Kidney (tissue), 14 donors: Measurements from ENCODE around the gene GGCX. TPM values are rescaled to one million over a fixed set of nuclear protein-coding genes. Genes with fewer than 3 reads are reported as not detected.
A peak's percentile ranks its signal among the peaks of the same experiment; 100 is the strongest.

Source experiments
- DNase-seq, 5 donors: peaks; one replicate each; pipeline ENCODE4 v3.0.0-alpha.2; 2013 to 2020
- FAIRE-seq: peaks from 2 replicates; lab custom pipeline; 2012; peaks lifted over from hg19 to GRCh38; lab: Jason Lieb, UNC
- H3K27ac ChIP-seq, 2 donors: one replicate each; pipeline ENCODE4 v1.7.0; 2013; ENCODE audit warnings: low read depth in 2 of 2, low read length in 2 of 2, inconsistent platforms in 1 of 2
- H3K27me3 ChIP-seq: one replicate; pipeline ENCODE4 v1.7.1; 2013; ENCODE audit warnings: low read length, inconsistent platforms; ENCODE audit not compliant: control insufficient read depth, insufficient read depth
- H3K36me3 ChIP-seq, 3 donors: one replicate each; pipeline versions ENCODE4 v1.7.0 to v1.7.1; 2013; ENCODE audit warnings: low read length in 3 of 3, control low read depth in 1 of 3, inconsistent platforms in 1 of 3; ENCODE audit not compliant: insufficient read depth in 3 of 3, control insufficient read depth in 2 of 3
- H3K4me1 ChIP-seq, 3 donors: one replicate each; pipeline versions ENCODE4 v1.7.0 to v1.7.1; 2013; ENCODE audit warnings: low read length in 3 of 3, inconsistent platforms in 1 of 3, low read depth in 1 of 3; ENCODE audit not compliant: control insufficient read depth in 2 of 3, insufficient read depth in 2 of 3
- H3K4me3 ChIP-seq, 3 donors: one replicate each; pipeline versions ENCODE4 v1.7.0 to v1.8.1; 2013; ENCODE audit warnings: low read length in 3 of 3, control low read depth in 1 of 3, inconsistent platforms in 1 of 3
- H3K9ac ChIP-seq, 3 donors: one replicate each; pipeline versions ENCODE4 v1.7.0 to v1.7.1; 2013; ENCODE audit warnings: low read length in 3 of 3, control low read depth in 1 of 3, inconsistent platforms in 1 of 3
- H3K9me3 ChIP-seq, 3 donors: one replicate each; pipeline versions ENCODE4 v1.7.0 to v1.7.1; 2013; ENCODE audit warnings: low read length in 3 of 3, control low read depth in 1 of 3, inconsistent platforms in 1 of 3; ENCODE audit not compliant: control insufficient read depth in 2 of 3, insufficient read depth in 1 of 3
- intact Hi-C: fragments of 100-400 bp; cut with DNase I; formaldehyde crosslinking; loops from one replicate; pipeline ENCODE4 v1.11.1; 2022
- polyA plus RNA-seq: library from polyadenylated mRNA; stranded (reverse); fragments of 350-450 nt; fragmentation: Illumina TruSeq; extraction: RNeasy Lipid Tissue Mini Kit (QIAGEN cat#74804); gene quantifications from one replicate; pipeline ENCODE4 v1.2.3, GENCODE V29; 2014; ENCODE audit warnings: low read depth, low replicate concordance; ENCODE audit not compliant: insufficient read depth
- total RNA-seq: library from RNA; stranded (reverse); fragmentation: NEBNext Ultra II Directional; extraction: Animal tissue kit (Norgen Biotek cat#: 25700); gene quantifications from one replicate; pipeline ENCODE4 v1.2.1, GENCODE V29; 2021
- TF ChIP-seq, protein P1 (sequence below): IDR thresholded peaks from 3 replicates; pipeline ENCODE4 v1.5.1; 2012; ENCODE audit warnings: mild to moderate bottlenecking, moderate library complexity, borderline replicate concordance; ENCODE audit not compliant: insufficient read depth; ENCODE audit errors: extremely low read depth
- donor health status: control.
- donor health status: control.
- donor health status: control.
- donor health status: control.
- donor health status: control.
- donor health status: DM: yes; HTN: yes; CAD: no.
- donor health status: Normal renal cell carcinoma (clear cell type).

The GGCX gene
- total and polyA plus RNA-seq, 2 donors from 2014 or later, result 27.8 to 50.7 TPM

DNA sequence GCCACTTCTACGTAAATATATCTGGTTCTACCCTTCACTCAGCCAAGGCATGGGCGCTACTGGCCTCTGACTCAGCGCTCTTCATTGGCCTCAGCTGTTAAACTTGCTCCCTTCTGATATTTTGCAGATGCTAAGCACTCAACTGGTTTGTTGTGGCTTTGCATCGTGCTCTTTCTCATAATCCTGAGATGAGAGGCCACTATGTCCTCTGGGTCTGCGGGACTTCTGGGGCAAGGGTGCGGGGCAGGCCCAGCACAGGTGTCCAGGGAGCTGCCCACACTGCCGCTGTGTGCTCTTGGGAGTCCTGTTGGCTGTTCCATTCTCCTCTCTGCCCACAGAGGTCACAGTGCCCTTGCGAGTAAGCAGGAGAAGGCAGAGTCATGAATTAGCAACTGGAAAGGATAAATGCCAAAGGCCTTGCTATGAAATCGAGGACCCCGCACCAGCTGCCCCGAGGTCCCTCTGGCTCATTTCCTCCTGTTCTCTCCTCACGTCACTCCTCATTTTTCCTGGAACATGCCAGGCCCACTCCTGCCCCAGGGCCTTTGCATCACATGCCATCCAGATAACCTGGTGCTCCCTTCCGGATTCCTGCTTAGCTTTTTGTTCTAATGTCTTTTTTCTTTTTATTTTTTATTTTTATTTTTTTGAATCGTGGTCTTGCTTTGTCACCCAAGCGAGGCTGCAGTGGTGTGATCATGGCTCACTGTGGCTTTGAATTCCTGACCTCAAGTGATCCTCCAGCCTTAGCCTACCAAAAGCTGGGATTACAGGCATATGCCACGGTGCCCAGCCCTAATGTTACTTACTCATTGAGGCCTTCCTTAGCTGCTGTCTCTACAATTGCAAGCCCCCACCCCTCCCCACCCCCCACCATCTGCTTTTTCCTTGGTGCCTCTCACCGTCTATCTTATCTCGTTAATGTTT lies 57.2 kb downstream of the GGCX start:
- intact Hi-C loops, result no loop called here
- Histone ChIP-seq H3K4me3 (peak overlapping the region in 1 of 3 donors; percentile 30), H3K9ac (peak overlapping the region in 1 of 3 donors; percentile 2), H3K27me3 (no peaks in the 10 kb centered on the region), H3K27ac (peak overlapping the region; percentile 26 to 67), H3K9me3 (no peaks in the 10 kb centered on the region), H3K4me1 (peaks cover 0 to 14% (median 5%) of the 10 kb centered on the region in 3 donors), H3K36me3 (no peaks in the 10 kb centered on the region)
- FAIRE-seq (no peak), DNase-seq (no peak)
- TF ChIP-seq, protein P1, sequence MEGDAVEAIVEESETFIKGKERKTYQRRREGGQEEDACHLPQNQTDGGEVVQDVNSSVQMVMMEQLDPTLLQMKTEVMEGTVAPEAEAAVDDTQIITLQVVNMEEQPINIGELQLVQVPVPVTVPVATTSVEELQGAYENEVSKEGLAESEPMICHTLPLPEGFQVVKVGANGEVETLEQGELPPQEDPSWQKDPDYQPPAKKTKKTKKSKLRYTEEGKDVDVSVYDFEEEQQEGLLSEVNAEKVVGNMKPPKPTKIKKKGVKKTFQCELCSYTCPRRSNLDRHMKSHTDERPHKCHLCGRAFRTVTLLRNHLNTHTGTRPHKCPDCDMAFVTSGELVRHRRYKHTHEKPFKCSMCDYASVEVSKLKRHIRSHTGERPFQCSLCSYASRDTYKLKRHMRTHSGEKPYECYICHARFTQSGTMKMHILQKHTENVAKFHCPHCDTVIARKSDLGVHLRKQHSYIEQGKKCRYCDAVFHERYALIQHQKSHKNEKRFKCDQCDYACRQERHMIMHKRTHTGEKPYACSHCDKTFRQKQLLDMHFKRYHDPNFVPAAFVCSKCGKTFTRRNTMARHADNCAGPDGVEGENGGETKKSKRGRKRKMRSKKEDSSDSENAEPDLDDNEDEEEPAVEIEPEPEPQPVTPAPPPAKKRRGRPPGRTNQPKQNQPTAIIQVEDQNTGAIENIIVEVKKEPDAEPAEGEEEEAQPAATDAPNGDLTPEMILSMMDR, result no peak

DNA sequence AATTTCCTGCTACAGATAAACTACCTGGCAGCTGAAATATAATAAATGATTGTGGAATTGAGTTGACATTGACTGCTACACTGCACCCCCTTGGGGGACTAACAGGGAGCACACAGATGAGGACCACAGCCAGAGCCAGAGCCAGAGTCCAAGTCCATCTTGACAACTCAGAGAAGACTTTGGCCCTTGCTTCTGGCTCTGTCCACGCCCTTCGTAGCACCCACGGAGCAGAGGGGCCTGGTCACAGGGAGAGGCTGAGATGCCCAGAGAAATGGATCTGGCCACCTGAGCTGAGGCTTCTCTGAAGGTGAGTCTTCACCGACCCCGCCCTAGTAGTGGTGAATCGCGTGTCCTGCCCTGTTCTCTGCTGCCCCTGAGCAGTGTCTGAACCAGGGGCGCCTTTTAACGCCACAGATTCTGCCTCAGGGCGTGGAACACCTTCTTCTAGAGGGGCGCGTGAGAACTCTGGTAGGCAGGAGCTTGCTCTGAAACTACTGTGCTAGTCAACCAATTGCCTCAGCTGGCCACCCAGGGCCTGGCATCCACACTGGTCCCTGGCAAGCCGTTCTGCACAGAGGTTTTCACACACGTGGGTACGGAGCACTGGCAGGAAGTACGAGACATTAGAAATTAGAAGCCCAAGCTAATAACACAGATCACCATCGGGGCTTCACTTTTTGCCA lies 58.0 kb downstream of the GGCX start:
- intact Hi-C loops, result no loop called here
- H3K4me3 ChIP-seq, result peak overlapping the region in 1 of 3 donors; percentile 30
- peak overlapping the region in 1 of 2 donors; percentile 26 for H3K27ac ChIP-seq
- no peaks in the 10 kb centered on the region for H3K9me3 ChIP-seq
- TF ChIP-seq, protein P1, result no peak
- H3K9ac ChIP-seq, result peak overlapping the region in 1 of 3 donors; percentile 2
- DNase-seq (no peak), FAIRE-seq (no peak)
- peaks cover 0 to 14% (median 5%) of the 10 kb centered on the region in 3 donors for H3K4me1 ChIP-seq
- H3K36me3 ChIP-seq, result no peaks in the 10 kb centered on the region
- no peaks in the 10 kb centered on the region for H3K27me3 ChIP-seq

DNA sequence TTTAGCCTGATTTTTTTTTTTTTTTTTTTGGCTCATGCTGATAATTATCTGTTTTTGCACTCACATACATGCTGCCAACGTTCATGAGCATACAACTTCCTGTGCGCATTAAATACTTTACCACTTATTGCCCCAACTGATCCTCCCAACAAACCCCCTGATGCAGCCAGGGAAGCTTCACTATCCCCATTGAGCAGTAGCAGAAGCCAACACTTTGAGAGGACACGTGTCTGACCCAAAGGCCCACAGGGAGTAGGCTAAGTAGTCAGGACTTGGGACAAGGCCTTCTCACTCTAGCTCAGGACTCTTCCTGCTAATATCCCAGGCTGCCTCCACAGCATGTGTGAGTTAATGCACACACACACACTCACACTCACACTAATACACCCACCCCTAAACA lies 58.6 kb downstream of the GGCX start:
- TF ChIP-seq, protein P1, result no peak
- no peak for DNase-seq

More for the DNA sequence above, 58.6 kb downstream of the GGCX start:
- Histone ChIP-seq H3K27ac (no peak overlapping the region), H3K27me3 (no peaks in the 10 kb centered on the region), H3K9me3 (no peaks in the 10 kb centered on the region), H3K36me3 (no peaks in the 10 kb centered on the region), H3K9ac (no peak overlapping the region), H3K4me3 (no peak overlapping the region), H3K4me1 (peaks cover 0 to 14% (median 5%) of the 10 kb centered on the region in 3 donors)
- no peak for FAIRE-seq
- intact Hi-C loops, result no loop called here
